WI38 (cell line): ENCODE results near the gene MYO3B.
A peak's percentile ranks its signal among the peaks of the same experiment; 100 is the strongest.

ENCODE experiments used
- H3K4me3 ChIP-seq: 2 replicates; pipeline ENCODE4 v1.5.1; 2011; ENCODE audit warnings: low read depth, mild to moderate bottlenecking, control low read depth, low read length
- CTCF ChIP-seq: IDR thresholded peaks from 2 replicates; pipeline ENCODE4 v1.5.1; 2012; ENCODE audit warnings: low read depth, mild to moderate bottlenecking, control low read depth, low read length

The MYO3B gene

GRCh38 chr2:170217778-170218251 is 39.9 kb downstream of the MYO3B start:
- no peak overlapping the region for H3K4me3 ChIP-seq
- TF ChIP-seq CTCF = no peak

GRCh38 chr2:170218456-170218855 is 40.5 kb downstream of the MYO3B start:
- no peak for TF ChIP-seq CTCF
- H3K4me3 ChIP-seq = no peak overlapping the region

GRCh38 chr2:170218931-170219330 is 41.0 kb downstream of the MYO3B start:
- H3K4me3 ChIP-seq = no peak overlapping the region
- TF ChIP-seq CTCF = no peak

- TF ChIP-seq CTCF = no peak
- peak overlapping the region; percentile 41 for H3K4me3 ChIP-seq
Observed at GRCh38 chr2:170221317-170222288, 43.7 kb downstream of the MYO3B start.

- H3K4me3 ChIP-seq = no peak overlapping the region
- no peak for TF ChIP-seq CTCF
Observed at GRCh38 chr2:170222298-170222697, 44.4 kb downstream of the MYO3B start.

GRCh38 chr2:170222842-170223241 is 44.9 kb downstream of the MYO3B start:
- no peak for TF ChIP-seq CTCF
- H3K4me3 ChIP-seq = no peak overlapping the region

- TF ChIP-seq CTCF = no peak
- no peak overlapping the region for H3K4me3 ChIP-seq
Observed at GRCh38 chr2:170224692-170225294, 46.8 kb downstream of the MYO3B start.
